HL-60 (cell line): Measurements from ENCODE around the gene NOP10.

Source experiments
- DNase-seq, 2 experiments: peaks; one replicate each; pipeline ENCODE4 v3.0.0-alpha.2; 2010 to 2020; ENCODE audit warnings: low read depth in 1 of 2, low spot score in 1 of 2
- H3K27ac ChIP-seq: fragments of 250-450 bp; sonication (Bioruptor Pico); replicated peaks from 2 replicates; pipeline ENCODE4 v1.5.1; 2020; ENCODE audit warnings: mild to moderate bottlenecking, moderate library complexity
- H3K27me3 ChIP-seq: fragments of 250-450 bp; sonication (Bioruptor Pico); 2 replicates; pipeline ENCODE4 v1.5.1; 2021; ENCODE audit warnings: mild to moderate bottlenecking, moderate library complexity; ENCODE audit not compliant: insufficient read depth, poor library complexity, severe bottlenecking
- H3K4me3 ChIP-seq: replicated peaks from 2 replicates; pipeline ENCODE4 v1.5.1; 2011; ENCODE audit warnings: mild to moderate bottlenecking, control low read depth, low read length; ENCODE audit not compliant: insufficient read depth
- CTCF ChIP-seq: IDR thresholded peaks from one replicate; pipeline ENCODE4 v1.5.1; 2011; ENCODE audit warnings: low read length, control low read depth, inconsistent platforms; ENCODE audit not compliant: insufficient read depth
- GABPA ChIP-seq: IDR thresholded peaks from 2 replicates; pipeline ENCODE4 v1.6.1; 2012; ENCODE audit warnings: low read depth
- POLR2AphosphoS5 ChIP-seq: IDR thresholded peaks from 2 replicates; pipeline ENCODE4 v1.6.1; 2012; ENCODE audit warnings: low read depth
- REST ChIP-seq: IDR thresholded peaks from 2 replicates; pipeline ENCODE4 v1.6.1; 2012; ENCODE audit warnings: low read depth; ENCODE audit not compliant: insufficient replicate concordance
- SPI1 ChIP-seq: IDR thresholded peaks from 2 replicates; pipeline ENCODE4 v1.6.1; 2012; ENCODE audit warnings: low read depth, mild to moderate bottlenecking, borderline replicate concordance

Gene NOP10

GRCh38 chr15:34304613-34305012 lies 38.3 kb downstream of the NOP10 start:
- no peaks in the 10 kb centered on the region for H3K27me3 ChIP-seq
- DNase-seq = no peak
- TF ChIP-seq POLR2AphosphoS5 (no peak), CTCF (no peak), GABPA (no peak), REST (no peak), SPI1 (no peak)
- H3K27ac ChIP-seq = no peak overlapping the region
- H3K4me3 ChIP-seq = no peak overlapping the region

GRCh38 chr15:34301058-34301457 lies 41.9 kb downstream of the NOP10 start:
- H3K4me3 ChIP-seq = no peak overlapping the region
- no peaks in the 10 kb centered on the region for H3K27me3 ChIP-seq
- no peak overlapping the region for H3K27ac ChIP-seq
- DNase-seq = no peak
- TF ChIP-seq CTCF (no peak), POLR2AphosphoS5 (no peak), GABPA (no peak), SPI1 (no peak), REST (no peak)

GRCh38 chr15:34297059-34297458 lies 45.9 kb downstream of the NOP10 start:
- Histone ChIP-seq H3K27ac (no peak overlapping the region), H3K27me3 (no peaks in the 10 kb centered on the region), H3K4me3 (no peak overlapping the region)
- no peak for TF ChIP-seq POLR2AphosphoS5
- no peak for TF ChIP-seq SPI1
- no peak for TF ChIP-seq GABPA
- no peak for TF ChIP-seq REST
- TF ChIP-seq CTCF = no peak
- DNase-seq = no peak
